NCI-H1436 treated with DMSO at 0.1 percent for 48 hours (cell line): ENCODE results near the gene ZNF554.
A peak's percentile ranks its signal among the peaks of the same experiment; 100 is the strongest.

ENCODE experiments used
- DNase-seq: peaks from one replicate; lab custom pipeline; 2025; lab: John Stamatoyannopoulos, UW

The ZNF554 gene

GRCh38 chr19:2819540-2820111, at the start of gene ZNF554:
Gene ZNF554 (plus strand): TSS chr19:2819868. CDS start chr19:2820072, 204 bp downstream.
- peak; percentile 63 for DNase-seq

DNA sequence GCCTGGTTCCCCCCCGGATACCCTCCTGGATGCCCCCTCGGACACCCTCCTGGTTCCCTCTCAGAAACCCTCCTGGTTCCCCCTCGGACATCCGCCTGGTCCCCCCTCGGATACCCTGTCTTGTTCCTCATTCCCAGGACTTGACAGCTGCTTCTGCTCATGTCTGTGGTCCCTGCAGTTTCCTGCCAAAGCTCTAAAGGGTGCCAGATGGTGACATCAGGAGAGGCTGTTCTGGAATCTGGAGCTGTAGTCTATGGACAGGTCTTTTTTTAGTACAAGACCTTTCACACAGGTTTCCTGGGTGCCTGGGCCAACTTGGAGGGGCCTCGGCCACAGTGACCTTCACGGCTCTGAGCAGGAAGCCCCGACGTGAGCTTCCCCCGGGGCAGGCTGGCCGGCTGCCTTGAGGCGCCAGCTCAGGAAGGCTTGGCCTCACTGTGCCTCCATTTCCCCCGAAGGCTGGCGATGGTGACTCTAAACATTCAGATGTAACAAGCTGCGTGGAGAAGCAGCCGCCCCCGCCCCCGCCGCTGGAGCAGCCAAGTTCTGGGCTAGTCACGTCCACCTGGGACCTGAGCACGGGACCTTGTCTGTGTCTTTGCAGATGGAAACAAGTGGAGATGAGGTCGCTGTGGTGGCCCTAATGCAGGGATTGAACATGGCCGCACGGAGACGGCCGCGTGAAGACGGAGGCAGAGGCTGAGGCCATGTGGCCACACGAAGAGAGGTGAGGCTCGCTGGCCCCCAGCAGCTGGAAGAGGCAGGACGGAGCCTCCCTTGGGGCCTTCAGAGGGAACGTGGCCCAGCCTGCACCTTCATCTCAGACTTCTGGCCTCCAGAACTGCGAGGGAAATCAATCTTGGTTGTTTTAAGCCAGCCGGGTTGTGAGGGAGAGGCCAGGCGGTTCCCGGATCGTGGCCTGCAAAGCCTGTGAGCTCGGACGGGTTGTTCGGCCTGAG, 49.3 kb upstream of the ZNF554 start:
- no peak for DNase-seq

- DNase-seq, result no peak
Observed at GRCh38 chr19:2771786-2772674, 47.6 kb upstream of the ZNF554 start.

DNA sequence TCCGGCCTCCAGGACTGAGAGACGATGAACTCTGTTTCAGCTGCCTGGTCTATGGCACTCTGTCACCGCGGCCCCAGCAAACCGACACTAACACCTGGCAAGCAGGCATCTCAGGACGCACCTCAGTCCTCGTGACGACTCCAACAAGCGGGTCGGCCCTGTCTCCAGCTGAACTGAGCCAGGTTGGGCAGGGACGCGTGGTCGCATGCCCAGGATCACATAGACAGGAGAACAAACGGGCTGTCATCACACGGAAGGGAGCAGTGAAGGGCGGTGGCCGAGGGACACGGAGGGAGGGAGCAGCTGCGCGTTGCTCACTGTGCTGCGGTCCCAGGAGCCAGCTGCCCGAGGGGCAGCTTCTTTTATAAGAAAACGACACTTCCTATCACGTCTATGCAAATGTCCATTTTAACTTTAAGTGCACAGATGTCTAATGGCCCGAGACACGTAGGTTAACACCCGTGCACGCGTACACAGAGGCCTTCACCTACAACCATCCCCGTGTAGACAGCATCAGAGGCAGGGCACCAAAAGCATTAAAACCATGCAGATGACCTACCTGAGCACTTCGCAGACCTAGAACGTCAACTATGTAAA, 45.5 kb upstream of the ZNF554 start:
- no peak for DNase-seq

GRCh38 chr19:2774953-2775555, 44.6 kb upstream of the ZNF554 start:
- no peak for DNase-seq

DNA sequence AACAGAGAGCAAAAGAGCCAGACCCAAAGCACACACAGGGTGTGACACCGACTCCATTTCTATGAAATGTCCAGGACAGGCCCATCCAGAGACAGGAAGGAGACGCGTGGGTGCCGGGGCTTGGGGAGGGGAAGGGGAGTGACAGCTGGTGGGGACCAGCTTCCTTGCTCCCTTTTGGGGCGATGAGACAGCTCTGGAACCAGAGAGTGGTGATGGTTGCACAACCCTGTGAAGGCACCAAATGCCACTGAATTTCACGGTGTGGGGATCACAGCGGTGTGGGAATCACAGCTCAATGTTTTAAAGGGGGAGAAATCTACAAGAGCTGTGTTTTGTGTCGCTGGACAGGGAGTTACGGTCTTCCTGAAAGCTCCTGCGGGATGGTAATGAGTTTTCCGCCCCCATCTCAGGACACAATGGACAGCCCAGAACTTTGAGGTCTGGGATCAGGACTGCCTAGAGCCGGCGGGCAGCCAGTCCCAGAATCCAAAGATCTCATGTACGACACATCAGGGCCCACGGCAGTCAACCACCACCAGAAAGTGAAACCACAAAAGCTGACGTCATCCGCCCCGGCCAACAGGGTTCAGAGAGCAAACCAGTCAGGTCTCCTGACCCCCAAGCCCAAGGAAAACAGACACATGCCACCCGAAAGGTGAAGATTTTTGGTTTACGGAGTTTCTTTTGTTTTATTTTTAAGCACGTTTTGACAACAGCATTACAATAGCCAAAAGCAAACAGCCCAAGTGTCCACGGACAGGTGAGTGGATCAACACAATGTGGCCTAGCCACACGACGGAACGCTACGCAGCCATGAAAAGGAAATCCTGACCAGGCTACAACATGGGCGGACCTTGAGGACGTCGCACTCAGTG, 43.9 kb upstream of the ZNF554 start:
- DNase-seq, result no peak

- no peak for DNase-seq
Observed at GRCh38 chr19:2777952-2778683, 41.5 kb upstream of the ZNF554 start.

DNA sequence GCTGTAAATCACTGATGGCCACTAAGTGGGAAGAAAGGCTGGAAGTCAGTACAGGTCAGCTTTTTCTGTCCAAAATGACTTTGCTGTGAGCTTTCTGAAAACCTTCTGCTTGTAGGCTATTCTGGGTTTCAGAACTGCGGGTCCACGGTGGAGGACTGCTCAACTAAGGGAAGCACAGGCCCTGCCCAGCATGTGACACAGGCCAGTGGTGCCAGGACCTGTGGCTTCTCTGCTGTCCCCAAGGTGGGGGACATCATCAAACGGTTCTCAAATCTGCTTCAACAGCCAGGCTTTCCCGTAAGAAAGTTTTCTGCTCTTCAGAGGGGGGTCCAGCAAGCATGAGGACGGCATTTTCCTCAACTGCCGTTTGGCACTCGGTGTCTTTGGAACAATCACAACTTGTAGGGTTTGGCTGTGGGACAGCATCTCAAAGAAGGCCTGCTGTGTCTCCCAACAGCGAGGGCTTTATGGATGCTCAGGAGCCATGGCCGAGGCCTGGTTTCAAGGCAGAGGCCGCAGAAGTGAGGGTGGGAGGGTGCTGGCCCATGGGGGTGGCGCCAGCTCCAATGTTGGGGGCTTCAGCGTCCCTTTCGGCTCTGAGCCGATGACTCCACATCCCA, 40.4 kb upstream of the ZNF554 start:
- no peak for DNase-seq

DNA sequence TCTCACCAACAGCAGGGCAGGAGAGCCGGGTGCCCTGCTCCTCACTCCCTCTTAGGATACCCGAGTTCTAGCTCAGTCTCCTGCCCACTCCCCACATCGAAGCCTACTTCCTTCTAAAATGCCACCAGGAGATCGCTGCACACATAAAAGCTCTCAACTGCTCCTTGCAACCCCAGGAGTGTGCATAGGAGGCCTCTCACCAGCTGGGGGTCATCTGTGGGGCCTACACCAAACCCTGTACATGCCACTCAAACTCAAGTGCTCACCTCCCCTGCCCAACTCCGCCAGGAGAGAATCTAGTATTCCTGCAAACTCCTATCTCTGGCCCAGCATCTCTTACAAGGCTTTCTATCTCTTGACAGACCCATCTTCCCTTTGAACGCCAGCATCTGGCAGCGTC, 39.4 kb upstream of the ZNF554 start:
- DNase-seq, result no peak

- no peak for DNase-seq
Observed at GRCh38 chr19:2782329-2782935, 37.2 kb upstream of the ZNF554 start.

DNA sequence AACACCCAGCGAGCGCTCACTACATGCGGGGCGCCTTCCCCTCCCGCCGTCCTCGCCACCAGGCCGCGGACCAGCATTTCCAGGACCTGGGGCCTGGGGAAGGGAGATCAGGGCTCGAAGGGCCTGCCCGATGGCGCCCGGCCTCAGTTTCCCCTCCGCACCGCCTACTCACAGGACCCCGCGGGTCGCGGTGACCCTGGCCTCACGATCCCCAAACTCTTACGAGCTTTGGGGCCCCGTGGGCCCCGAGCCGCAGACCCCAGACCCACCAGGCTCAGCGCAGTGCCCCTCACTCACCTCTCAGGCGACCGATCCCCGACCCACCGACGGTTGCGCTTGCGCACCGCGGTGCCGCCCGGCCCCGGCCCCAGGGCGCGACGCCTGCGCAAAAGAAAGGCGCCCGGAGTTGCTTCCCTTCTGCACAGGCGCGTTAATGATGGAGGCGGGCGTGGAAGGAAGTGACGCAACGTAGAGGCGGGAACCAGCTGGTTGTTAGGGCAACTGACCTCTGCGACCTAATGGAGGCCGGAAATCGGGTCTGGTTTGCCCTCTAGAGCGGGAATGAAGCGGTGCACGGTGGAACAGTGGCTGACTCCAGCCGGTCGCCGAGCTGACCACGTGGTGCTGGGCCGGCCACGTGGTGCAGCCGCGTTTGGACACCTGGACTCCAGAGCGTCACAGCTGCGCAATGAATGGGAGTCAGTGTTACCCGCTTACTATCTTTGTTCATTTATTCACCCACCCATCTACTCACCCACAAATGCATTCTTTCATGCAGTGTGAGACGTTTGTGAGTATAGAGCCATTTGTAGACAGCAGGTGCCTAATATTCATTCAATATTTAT, 36.5 kb upstream of the ZNF554 start, which contains the start of gene SGTA:
Gene SGTA, minus strand, starts transcription at position 338 of the 845 bp plus-strand sequence. CDS start 14,205 bp downstream, outside the sequence.
- peak; percentile 94 for DNase-seq

- DNase-seq, result no peak
Observed at GRCh38 chr19:2783781-2784145, 35.9 kb upstream of the ZNF554 start.

DNA sequence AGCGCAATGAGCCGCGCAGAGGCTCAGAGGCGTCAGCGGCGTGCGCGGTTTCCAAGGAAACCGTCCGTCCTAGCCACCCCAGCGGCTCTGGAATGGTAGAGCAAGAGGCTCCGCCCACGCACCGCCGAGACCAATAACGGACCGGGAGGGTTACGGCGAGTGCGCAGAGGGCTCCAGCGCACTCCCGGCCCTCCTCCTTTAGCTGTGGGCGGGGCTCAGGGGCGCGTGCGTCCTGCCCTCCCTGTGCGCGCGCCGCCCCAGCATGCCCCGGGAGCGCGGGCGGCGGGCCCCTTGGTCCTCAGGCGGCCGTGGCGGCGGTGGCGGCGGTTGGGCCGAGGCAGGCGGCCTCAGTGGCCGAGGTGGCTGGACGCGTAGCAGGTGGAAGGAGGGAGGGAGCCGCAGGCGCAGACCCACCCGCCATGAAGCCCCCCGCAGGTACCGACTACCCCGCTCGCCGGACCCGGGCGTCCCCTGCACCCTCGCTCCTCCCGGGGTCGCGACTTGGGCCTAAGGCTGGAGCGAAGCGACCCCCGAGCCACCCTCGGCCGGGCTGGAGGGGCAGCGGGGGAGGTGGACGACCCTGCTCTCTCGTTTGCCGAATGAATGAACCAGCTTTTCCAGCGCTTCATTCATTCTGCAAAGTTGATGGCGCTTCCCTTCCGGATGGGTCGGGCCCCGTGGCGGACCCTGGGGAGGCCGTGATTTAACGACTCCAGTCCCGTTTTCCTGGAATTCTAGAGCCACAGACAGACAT, 34.2 kb upstream of the ZNF554 start, which contains the start of gene THOP1:
Gene THOP1, plus strand, starts transcription at position 260 of the 754 bp plus-strand sequence. Its CDS starts 160 bp downstream, at position 420.
- peak; percentile 91 for DNase-seq

DNA sequence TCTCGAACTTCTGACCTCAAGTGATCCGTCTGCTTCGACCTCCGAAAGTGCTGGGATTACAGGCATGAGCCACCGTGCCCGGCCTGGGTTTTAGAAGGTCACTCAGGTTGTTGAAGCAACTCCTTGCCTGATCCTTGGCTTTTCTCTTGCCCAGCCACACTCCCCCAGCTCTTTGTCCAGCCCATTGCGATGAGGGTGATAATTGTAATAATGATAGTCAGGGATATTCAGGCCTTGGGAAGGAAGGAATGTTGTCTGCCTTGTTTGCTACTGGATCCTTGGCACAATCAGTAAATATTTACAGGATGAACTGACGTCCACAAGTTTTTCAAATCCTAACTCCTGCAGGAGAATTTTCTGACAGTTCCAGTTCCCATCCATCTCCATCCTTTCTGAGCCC, 32.6 kb upstream of the ZNF554 start:
- DNase-seq, result no peak

DNA sequence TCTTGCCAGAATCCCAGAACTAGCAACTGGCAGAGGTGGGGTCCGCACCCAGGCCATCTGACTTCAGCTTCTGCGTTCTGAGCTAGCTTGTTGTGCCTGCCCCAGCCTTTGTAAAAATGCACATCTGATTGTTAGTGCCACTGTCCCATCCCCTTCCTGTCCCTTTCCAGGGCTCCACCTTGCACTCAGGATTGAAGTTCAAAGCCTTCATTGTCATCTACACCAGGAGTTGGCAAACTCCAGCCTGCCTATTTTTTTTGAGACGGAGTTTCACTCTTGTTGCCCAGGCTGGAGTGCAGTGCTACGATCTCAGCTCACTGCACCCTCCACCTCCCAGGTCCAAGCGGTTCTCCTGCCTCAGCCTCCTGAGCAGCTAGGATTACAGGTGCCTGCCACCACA, 31.4 kb upstream of the ZNF554 start:
- no peak for DNase-seq

GRCh38 chr19:2790194-2790556, 29.5 kb upstream of the ZNF554 start:
- DNase-seq, result no peak
